ENCODE data around the gene CD40.
A peak's percentile ranks its signal among the peaks of the same experiment; 100 is the strongest.

Gene CD40

GRCh38 chr20:46122516-46123481 lies 4.7 kb downstream of the CD40 start:
- DNase-seq (ENCODE audit: low read depth, low spot score), result no peak

DNA sequence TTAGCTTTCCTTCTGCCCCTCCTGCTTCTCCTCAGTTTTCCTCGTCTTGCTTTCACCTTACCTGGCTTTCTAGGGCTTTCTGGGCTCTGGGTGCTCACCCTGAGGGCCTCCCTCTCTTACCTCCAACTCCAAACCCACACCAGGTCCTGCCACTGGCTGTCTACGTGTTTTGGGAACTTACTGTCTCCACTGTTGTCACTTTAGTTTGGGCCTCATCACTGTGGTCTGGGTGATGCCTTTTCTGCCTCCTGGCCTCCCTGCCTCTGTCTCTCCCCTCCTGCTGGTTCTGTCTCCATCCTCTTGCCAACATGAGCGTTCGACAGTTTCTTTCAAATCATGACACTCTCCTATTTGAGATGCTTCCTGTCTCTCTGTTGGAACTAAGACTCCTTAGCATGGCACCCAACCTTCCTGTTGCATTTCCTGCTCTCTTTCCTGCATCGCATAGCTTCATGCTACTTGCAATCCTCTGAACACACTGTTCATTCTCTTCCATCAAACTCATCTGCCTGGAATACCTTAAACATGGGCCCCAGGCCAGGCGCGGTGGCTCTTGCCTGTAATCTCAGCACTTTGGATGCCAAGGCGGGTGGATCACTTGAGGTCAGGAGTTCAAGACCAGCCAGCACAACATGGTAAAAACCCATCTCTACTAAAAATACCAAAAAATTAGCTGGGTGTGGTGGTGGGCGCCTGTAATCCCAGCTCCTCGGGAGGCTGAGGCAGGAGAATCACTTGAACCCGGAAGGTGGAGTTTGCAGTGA lies 5.5 kb downstream of the CD40 start:
- DNase-seq (ENCODE audit: low read depth, low spot score), result no peak

GRCh38 chr20:46126440-46127056 lies 8.4 kb downstream of the CD40 start:
- DNase-seq (ENCODE audit: low read depth, low spot score), result no peak

DNA sequence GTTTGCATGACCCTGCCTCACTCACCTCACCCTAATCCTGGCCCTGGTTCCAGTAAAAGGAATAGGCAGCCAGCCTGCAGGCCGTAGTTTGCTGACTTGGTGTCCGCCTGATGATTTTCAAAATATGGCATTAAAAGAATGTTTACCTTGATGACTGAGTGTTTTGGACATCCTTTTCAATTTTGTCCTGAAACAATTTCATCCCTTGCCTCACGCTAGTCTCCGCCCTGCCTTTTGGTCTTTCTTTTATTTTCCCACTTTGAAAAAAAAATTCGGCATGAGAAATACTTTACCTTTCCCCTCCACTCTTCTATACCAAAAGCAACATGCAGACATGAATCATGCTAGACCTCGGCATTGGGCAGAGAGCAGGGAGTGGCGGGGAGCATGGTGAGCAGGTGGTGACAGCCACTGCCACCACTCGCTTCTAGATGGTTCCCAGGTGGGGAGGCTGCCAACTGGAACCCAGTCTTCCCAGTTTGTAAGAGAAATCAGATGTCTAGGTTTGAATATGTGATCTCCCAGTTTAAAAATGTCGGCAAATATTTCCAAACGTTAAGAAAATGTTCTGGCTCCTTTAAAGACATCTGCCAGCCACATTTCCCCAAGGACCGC lies 9.4 kb downstream of the CD40 start:
- no peak for DNase-seq (ENCODE audit: low read depth, low spot score)

- DNase-seq (ENCODE audit: low read depth, low spot score), result peak; percentile 51
Observed at GRCh38 chr20:46128310-46129151, 10.4 kb downstream of the CD40 start.

DNA sequence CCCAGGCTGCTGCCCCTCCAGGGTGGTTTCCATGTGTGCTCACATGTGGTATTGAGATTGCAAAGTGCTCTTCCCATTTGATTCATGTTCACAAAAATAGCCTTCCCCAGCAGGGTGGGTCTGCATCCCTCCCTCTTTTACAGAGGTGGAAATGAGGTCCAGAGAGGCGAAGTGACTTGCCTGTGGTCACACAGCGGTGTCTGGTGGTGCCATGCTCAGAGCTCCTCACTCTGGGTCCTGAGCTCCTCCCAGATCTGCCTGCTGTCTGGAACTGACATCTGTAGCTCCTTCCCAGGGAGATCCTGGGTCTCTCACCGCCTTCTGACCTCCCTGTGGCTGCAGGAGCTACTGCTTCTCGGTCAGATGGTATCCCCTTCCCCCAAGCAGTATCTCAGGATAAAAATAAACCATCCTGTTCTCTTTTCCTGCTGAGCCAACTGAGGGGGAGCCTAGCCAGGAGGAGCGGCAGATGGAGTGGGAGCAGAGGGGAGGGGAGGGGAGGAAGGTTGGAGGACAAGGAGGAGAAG lies 11.9 kb downstream of the CD40 start:
- no peak for DNase-seq (ENCODE audit: low read depth, low spot score)

- no peak for DNase-seq (ENCODE audit: low read depth, low spot score)
Observed at GRCh38 chr20:46130534-46130933, 12.4 kb downstream of the CD40 start.

DNA sequence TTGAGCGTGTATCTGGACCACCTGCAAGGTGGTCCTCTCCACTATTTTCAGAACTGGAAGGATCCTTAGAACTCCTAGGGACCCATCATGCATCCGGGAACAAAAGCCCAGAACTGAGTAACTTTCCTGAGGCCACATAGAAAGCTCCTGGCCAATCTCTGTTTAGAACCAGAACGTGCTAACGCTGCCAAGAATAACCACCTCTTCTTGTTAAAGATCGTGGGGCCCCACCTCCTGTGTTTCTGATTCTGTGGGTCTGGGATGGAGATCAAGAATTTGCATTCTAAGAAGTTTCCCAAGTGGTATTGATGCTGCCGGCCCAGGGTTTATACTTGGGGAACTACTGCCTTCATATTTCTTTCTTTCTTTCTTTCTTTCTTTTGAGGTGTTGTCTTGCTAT lies 13.3 kb downstream of the CD40 start:
- no peak for DNase-seq (ENCODE audit: low read depth, low spot score)

DNA sequence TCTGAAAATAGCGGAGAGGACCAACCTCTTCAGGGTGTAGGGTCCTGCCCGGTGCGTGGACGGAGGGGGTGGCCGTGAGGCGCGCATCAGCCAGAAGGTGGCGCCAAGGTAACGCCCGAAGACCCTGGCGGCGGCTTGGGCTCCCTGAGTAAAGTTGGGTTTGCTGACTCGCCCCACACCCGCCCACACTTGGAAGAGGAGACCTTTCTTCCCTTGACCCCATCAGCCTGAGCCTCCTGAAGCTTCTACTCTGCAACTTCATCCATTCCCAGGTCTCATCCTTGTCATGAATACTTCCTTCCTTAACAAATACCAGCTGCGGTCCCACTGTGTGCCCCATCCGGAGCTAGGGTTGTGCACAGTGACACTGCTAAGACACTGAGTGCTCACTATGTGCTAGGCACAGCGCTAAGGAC lies 14.6 kb downstream of the CD40 start:
- DNase-seq (ENCODE audit: low read depth, low spot score), result peak; percentile 79

DNA sequence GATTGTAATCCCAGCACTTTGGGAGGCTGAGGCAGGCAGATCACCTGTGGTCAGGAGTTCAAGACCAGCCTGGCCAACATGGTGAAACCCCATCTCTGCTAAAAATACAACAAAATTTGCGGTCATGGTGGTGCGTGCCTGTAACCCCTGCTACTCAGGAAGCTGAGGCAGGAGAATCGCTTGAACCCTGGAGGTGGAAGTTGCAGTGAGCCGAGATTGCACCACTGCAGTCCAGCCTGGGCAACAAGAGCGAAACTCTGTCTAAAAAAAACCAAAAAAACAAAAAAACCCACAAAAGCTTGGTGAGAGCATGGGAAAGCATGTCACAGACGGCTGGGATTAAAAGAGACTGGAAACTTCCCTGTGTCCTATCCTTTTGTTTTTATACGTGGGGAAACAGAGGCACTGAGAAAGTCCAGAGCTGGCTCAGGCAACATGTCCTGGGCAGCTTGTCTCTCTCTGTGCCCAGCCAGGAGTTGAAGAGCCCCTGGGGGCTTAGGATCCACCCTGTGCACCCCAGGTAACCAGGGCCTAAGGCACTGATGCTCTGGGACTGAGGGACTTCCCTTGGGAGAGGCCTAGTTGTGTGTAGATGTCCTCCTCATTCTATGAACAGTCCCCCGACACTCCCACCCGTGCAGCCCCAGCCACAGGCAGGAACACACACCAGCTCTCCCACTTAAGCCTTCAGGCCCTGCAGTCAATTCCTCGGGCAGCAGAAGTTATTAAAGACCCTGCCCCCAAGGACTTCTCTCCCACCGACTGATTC lies 16.0 kb downstream of the CD40 start:
- DNase-seq (ENCODE audit: low read depth, low spot score), result no peak

DNA sequence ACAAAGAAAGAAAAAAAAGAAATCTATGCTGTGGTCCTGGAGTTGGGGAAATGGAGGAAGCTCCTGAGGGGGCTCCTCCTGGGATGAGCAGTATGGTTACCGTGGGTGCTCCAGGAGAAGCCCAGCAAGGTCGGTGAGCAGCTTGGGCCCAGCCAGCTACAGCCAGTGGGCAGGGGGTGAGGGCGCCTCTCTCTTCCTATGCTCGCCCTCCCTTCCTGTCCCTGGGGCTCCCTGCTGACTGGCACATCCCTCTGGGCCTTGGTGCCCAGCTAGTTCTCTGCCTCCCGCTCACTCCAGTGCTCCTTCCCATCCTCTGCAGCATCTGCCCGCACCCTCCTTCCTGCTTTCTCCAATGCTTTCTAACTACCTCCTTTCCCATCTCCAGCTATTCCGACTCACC lies 16.6 kb downstream of the CD40 start:
- DNase-seq (ENCODE audit: low read depth, low spot score), result no peak

DNA sequence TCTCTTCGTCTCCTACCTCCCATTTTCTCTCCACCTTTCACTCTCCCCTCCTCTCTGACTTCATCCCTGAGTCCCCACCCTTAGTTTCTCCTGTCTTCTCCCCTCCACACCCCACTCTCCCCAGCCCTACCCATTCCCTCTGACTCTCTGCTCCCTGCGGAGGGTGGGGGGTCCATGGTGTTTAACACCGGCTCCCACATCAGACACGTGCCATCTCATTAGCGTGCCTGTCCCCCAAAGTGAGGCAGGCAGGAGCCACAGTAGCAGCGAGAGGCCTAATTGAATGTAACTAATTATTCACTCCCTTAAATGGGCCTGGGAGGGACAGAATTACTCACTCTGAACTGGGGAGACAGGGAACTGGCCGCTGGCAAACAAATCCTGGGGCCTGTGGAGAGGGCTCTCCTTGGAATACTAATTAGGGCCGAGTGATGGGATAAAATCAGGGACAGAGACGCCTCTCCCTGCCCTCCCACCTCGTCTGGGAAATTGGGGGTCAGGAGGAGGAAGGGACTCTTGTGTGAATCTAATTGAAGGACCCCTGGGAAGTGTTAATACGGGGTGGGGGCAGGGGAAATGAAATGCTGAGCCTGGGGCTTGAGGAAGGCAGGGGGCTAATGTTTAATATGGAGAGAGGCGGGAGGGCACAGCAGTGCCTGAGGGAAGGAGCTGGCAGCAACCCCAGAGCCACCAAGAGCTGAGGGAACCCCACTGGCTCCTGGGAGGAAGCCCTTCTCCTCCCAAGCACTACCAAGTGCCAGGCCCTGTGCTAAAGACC lies 17.9 kb downstream of the CD40 start:
- DNase-seq (ENCODE audit: low read depth, low spot score), result no peak

DNA sequence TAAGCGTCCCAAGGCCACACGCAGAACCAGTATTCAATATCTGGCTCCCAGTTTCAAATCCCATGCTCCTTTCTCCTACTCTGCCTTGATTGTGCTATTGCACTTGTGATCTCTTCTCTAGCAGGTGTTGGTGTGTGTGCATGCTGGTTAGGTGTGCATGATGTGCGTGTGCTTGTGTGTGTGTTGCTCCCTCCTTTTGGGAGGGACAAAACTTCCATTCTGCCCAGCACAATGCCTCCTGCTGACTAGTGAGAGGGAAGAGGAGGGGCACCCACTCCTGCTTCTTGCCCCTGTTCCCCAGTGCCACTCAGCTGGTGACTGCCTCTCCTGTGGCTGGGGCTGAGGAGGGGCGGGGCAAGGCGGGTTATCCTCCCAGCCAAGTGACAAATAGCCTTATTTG lies 19.7 kb downstream of the CD40 start:
- no peak for DNase-seq (ENCODE audit: low read depth, low spot score)

- peak; percentile 48 for DNase-seq (ENCODE audit: low read depth, low spot score)
Observed at GRCh38 chr20:46139266-46139889, 21.3 kb downstream of the CD40 start.

DNA sequence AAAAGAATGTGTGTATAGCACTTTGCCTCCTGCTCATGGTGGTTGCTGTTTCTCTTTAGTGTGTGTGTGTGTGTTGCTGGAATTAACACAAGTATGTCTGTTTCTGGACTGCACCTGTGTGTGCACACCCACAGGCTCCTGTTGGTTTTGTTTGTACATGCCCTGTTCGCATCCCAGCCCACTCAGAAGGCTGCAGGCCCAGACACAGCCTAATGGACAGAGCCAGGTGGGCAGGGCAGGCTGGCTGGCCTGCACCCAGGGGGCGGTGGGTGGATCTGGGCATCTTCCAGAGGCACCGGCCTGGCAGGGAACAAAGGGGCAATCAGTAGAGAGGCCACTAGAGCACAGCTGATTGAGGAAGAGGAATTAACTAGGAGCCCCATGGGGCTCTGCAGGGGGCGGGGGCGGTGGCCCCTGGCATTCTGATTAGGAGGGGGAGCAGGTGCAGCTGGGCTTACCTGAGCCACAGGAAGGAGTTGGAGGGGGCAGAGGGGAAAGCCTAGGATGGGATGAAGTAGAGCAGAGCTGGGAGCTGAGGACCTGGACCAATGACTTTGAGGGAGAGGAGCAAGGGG lies 21.9 kb downstream of the CD40 start:
- no peak for DNase-seq (ENCODE audit: low read depth, low spot score)

DNA sequence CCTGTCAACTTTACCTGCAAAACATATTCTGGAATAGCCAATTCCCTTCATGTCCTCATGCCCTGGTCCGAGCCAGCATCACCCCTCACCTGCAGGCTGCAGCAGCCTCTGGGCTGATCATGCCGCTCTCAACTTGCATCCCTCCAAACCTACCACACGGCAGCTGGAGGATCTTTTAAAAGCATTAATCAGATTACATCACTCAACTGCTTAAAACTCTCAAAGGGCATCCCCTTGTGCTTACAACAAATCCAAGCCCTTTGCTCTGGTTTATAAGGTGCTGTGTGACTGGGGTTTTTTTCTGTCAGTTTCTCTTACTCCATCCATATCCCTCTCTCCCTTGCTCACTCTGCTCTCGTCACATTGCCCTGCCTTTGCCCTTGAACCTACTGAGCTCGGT lies 24.0 kb downstream of the CD40 start:
- DNase-seq (ENCODE audit: low read depth, low spot score), result no peak

- DNase-seq (ENCODE audit: low read depth, low spot score), result no peak
Observed at GRCh38 chr20:46144432-46145025, 26.4 kb downstream of the CD40 start.

- no peak for DNase-seq (ENCODE audit: low read depth, low spot score)
Observed at GRCh38 chr20:46145713-46146112, 27.6 kb downstream of the CD40 start.

Data from ELF-1 (cell line).